AG04449 (cell line): ENCODE data around the gene CEP43.

Experiments used
- CTCF ChIA-PET: fragments of 350-600 bp; formaldehyde crosslinking; extraction: SDS; loops from one replicate; lab custom pipeline; 2021; ENCODE audit warnings: antibody characterized with exemption; lab: Yijun Ruan, JAX
- POLR2A ChIA-PET: fragments of 400-600, 350-600 bp; formaldehyde crosslinking; extraction: SDS; loops from one replicate; lab custom pipeline; 2020; ENCODE audit warnings: antibody characterized with exemption, inconsistent platforms; lab: Yijun Ruan, JAX
- DNase-seq: peaks from one replicate; pipeline ENCODE4 v3.0.0-alpha.2; 2010; ENCODE audit warnings: low read depth, low spot score
- H3K4me3 ChIP-seq: 2 replicates; pipeline ENCODE4 v1.5.1; 2011; ENCODE audit warnings: low read depth, mild to moderate bottlenecking, control low read depth, low read length
- CTCF ChIP-seq: IDR thresholded peaks from one replicate; pipeline ENCODE4 v1.5.1; 2011; ENCODE audit warnings: mild to moderate bottlenecking, moderate library complexity, low read length, control low read depth, inconsistent platforms; ENCODE audit not compliant: insufficient read depth; ENCODE audit errors: missing control alignments

The CEP43 gene

GRCh38 chr6:166952121-166952520, 47.1 kb upstream of the CEP43 start:
- no peak for TF ChIP-seq CTCF
- no peak overlapping the region for H3K4me3 ChIP-seq
- DNase-seq: no peak
- POLR2A ChIA-PET: no interaction called here
- CTCF ChIA-PET: interaction anchor here (0.8 to 1.5 kb wide), 4 partner anchors 8 to 37 kb away, joined by 3 to 5 read pairs (median 3); no protein-coding TSS in a partner anchor

GRCh38 chr6:166952567-166953486, 46.4 kb upstream of the CEP43 start:
- no peak for TF ChIP-seq CTCF
- H3K4me3 ChIP-seq: no peak overlapping the region
- ChIA-PET POLR2A (no interaction called here), CTCF (interaction anchor here (0.7 to 2.4 kb wide), 5 partner anchors 34 to 177 kb away, joined by 3 to 10 read pairs (median 4); no protein-coding TSS in a partner anchor)
- no peak for DNase-seq

- ChIA-PET POLR2A (no interaction called here), CTCF (interaction anchor here (1.0 to 2.4 kb wide), 2 partner anchors 21 to 35 kb away, joined by 3 to 10 read pairs; no protein-coding TSS in a partner anchor)
- TF ChIP-seq CTCF: no peak
- no peak for DNase-seq
- H3K4me3 ChIP-seq: no peak overlapping the region
Measured at GRCh38 chr6:166954118-166954713, 45.0 kb upstream of the CEP43 start.

GRCh38 chr6:166955121-166955864, 43.9 kb upstream of the CEP43 start:
- no peak for TF ChIP-seq CTCF
- no peak for DNase-seq
- CTCF ChIA-PET: interaction anchor here (1.2 to 2.4 kb wide), 4 partner anchors 11 to 179 kb away, joined by 4 to 13 read pairs (median 8); no protein-coding TSS in a partner anchor
- POLR2A ChIA-PET: no interaction called here
- H3K4me3 ChIP-seq: peak overlapping the region; percentile 75

GRCh38 chr6:166955865-166956443, 43.2 kb upstream of the CEP43 start:
- no peak for DNase-seq
- CTCF ChIA-PET: interaction anchor here (0.7 to 2.1 kb wide), 6 partner anchors 11 to 181 kb away, joined by 3 to 13 read pairs (median 4); no protein-coding TSS in a partner anchor
- no peak for TF ChIP-seq CTCF
- POLR2A ChIA-PET: interaction anchor here (0.9 kb wide), 1 partner anchor 44 kb away, joined by 4 read pairs; the partner anchor contains the start of gene CEP43
- H3K4me3 ChIP-seq: peak overlapping the region; percentile 75
